Measurements from ENCODE around the gene ACTN1.

DNA sequence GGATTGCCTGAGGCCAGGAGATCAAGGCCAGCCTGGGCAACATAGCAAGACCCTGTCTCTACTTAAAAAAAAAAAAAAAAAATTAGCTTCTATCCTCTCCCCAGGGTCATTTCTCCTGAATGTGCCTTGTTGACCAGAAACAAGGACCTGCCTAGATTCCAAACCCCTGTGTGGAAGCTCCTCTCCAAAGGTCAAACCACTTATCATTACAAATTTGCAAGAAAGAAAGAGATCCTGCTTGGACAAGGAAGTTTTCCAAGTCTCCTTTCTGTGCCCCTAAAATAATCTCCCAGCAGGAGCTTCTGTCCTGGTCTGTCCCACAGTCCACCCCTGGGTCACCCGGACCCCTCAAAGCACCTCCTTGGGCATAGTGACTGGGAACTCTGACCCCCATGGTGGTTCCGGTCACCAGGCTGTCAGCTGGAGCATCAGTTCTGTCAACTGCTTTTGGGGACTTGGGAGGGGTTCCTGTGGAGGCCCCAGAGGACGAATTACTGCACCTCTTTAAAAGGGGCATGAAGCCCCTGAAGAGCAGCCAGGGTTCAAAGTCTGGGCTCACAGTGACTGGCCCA, 38.4 kb downstream of the ACTN1 start:
- TF ChIP-seq, protein P1, sequence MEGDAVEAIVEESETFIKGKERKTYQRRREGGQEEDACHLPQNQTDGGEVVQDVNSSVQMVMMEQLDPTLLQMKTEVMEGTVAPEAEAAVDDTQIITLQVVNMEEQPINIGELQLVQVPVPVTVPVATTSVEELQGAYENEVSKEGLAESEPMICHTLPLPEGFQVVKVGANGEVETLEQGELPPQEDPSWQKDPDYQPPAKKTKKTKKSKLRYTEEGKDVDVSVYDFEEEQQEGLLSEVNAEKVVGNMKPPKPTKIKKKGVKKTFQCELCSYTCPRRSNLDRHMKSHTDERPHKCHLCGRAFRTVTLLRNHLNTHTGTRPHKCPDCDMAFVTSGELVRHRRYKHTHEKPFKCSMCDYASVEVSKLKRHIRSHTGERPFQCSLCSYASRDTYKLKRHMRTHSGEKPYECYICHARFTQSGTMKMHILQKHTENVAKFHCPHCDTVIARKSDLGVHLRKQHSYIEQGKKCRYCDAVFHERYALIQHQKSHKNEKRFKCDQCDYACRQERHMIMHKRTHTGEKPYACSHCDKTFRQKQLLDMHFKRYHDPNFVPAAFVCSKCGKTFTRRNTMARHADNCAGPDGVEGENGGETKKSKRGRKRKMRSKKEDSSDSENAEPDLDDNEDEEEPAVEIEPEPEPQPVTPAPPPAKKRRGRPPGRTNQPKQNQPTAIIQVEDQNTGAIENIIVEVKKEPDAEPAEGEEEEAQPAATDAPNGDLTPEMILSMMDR (IDR thresholded peaks at IDR 0.05), result no peak
- TF ChIP-seq SIN3A (IDR thresholded peaks at IDR 0.05; ENCODE audit: borderline replicate concordance, low read depth, low read length), result no peak
- TF ChIP-seq EZH2phosphoT487 (IDR thresholded peaks at IDR 0.05; ENCODE audit: borderline replicate concordance, low read depth), result no peak
- TF ChIP-seq, protein P2, sequence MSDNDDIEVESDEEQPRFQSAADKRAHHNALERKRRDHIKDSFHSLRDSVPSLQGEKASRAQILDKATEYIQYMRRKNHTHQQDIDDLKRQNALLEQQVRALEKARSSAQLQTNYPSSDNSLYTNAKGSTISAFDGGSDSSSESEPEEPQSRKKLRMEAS (IDR thresholded peaks at IDR 0.05; ENCODE audit: low read depth), result no peak
- TF ChIP-seq JUND (IDR thresholded peaks at IDR 0.05), result no peak
- TF ChIP-seq RFX5 (IDR thresholded peaks at IDR 0.05; ENCODE audit: low read length), result no peak
- TF ChIP-seq TAF1 (IDR thresholded peaks at IDR 0.05; ENCODE audit: borderline replicate concordance, low read depth, low read length), result no peak
- TF ChIP-seq GATA2 (CRISPR knock-in tag; IDR thresholded peaks at IDR 0.05), result no peak
